ENCODE measurements around the gene RIMS1. TPM values are rescaled to one million over a fixed set of nuclear protein-coding genes. Genes with fewer than 3 reads are reported as not detected.

RIMS1 gene
- total and polyA plus RNA-seq, 4 donors = 0.09 to 0.17 TPM; not detected in 2

DNA sequence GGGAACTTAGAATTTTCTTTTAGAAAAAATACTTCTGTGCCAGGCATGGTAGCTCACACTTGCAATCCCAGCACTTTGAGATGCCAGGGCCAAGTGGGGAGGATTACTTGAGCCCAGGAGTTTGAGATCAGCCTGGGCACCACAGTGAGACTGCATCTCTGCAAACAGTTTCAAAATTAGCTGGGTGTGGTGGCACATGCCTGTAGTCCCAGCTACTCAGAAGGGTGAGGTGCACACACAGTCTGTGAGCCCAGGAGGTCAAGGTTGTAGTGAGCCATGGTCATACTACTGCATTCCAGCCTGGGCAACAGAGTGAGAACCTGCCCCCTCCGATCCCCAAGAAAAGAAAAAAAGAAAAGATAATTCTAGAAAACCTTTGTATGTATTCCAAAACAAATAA, 389.5 kb downstream of the RIMS1 start (continued):
- TF ChIP-seq HNF4A (conservative IDR thresholded peaks at IDR 0.05) (no peak), FOXA1 (IDR thresholded peaks at IDR 0.05) (no peak), RXRA (IDR thresholded peaks at IDR 0.05) (no peak), FOXA2 (IDR thresholded peaks at IDR 0.05) (no peak), JUND (IDR thresholded peaks at IDR 0.05) (no peak), GABPA (IDR thresholded peaks at IDR 0.05 in 1 of 2, conservative IDR thresholded peaks at IDR 0.05 in 1 of 2) (no peak), SP1 (IDR thresholded peaks at IDR 0.05) (no peak)
- TF ChIP-seq, protein P1, sequence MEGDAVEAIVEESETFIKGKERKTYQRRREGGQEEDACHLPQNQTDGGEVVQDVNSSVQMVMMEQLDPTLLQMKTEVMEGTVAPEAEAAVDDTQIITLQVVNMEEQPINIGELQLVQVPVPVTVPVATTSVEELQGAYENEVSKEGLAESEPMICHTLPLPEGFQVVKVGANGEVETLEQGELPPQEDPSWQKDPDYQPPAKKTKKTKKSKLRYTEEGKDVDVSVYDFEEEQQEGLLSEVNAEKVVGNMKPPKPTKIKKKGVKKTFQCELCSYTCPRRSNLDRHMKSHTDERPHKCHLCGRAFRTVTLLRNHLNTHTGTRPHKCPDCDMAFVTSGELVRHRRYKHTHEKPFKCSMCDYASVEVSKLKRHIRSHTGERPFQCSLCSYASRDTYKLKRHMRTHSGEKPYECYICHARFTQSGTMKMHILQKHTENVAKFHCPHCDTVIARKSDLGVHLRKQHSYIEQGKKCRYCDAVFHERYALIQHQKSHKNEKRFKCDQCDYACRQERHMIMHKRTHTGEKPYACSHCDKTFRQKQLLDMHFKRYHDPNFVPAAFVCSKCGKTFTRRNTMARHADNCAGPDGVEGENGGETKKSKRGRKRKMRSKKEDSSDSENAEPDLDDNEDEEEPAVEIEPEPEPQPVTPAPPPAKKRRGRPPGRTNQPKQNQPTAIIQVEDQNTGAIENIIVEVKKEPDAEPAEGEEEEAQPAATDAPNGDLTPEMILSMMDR (IDR thresholded peaks at IDR 0.05; ENCODE audit: low read depth, low read length, missing input control) = no peak

DNA sequence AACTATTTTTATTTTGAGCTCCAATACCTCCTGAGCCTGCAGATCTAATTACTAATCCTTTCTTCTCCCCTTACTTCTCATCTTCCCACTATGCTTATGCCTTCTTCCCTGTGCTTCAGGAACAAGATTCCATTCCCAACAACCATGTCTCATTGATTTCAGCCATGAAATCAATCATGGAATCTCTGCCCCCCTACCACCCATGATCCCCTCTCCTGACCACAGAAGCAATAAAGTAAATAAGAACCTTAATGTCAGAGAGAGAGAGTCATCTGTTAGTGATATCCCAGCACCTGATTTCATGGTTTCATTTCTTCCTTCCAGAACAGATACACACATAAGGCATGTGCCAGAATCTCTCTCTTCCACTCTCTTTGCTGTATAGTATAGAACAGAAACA, 395.9 kb downstream of the RIMS1 start:
- no peak for DNase-seq (ENCODE audit: low spot score)
- Histone ChIP-seq H3K4me3 (ENCODE audit: low read depth in 1 of 3, low read length in 3 of 3) (no peak overlapping the region), H3K4me1 (ENCODE audit: control insufficient read depth in 4 of 4, insufficient read depth in 4 of 4, low read length in 3 of 4) (no peaks in the 10 kb centered on the region), H3K36me3 (ENCODE audit: control insufficient read depth in 4 of 4, insufficient read depth in 3 of 4, low read depth in 1 of 4, low read length in 3 of 4) (no peaks in the 10 kb centered on the region), H3K9ac (ENCODE audit: low read depth in 1 of 2, low read length in 2 of 2) (no peak overlapping the region), H3K9me3 (ENCODE audit: control insufficient read depth in 4 of 4, low read length in 3 of 4) (no peaks in the 10 kb centered on the region), H3K27me3 (ENCODE audit: control insufficient read depth in 4 of 4, insufficient read depth in 4 of 4, low read length in 3 of 4) (no peaks in the 10 kb centered on the region), H3K27ac (ENCODE audit: low read depth in 1 of 2, low read length in 2 of 2) (no peak overlapping the region)
- TF ChIP-seq RAD21 (IDR thresholded peaks at IDR 0.05) (no peak), SP1 (IDR thresholded peaks at IDR 0.05) (no peak), GABPA (IDR thresholded peaks at IDR 0.05 in 1 of 2, conservative IDR thresholded peaks at IDR 0.05 in 1 of 2) (no peak), EGR1 (IDR thresholded peaks at IDR 0.05; ENCODE audit: low read depth in 2 of 2) (no peak)
- TF ChIP-seq, protein P2, sequence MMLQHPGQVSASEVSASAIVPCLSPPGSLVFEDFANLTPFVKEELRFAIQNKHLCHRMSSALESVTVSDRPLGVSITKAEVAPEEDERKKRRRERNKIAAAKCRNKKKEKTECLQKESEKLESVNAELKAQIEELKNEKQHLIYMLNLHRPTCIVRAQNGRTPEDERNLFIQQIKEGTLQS (IDR thresholded peaks at IDR 0.05) = no peak
- TF ChIP-seq, protein P3, sequence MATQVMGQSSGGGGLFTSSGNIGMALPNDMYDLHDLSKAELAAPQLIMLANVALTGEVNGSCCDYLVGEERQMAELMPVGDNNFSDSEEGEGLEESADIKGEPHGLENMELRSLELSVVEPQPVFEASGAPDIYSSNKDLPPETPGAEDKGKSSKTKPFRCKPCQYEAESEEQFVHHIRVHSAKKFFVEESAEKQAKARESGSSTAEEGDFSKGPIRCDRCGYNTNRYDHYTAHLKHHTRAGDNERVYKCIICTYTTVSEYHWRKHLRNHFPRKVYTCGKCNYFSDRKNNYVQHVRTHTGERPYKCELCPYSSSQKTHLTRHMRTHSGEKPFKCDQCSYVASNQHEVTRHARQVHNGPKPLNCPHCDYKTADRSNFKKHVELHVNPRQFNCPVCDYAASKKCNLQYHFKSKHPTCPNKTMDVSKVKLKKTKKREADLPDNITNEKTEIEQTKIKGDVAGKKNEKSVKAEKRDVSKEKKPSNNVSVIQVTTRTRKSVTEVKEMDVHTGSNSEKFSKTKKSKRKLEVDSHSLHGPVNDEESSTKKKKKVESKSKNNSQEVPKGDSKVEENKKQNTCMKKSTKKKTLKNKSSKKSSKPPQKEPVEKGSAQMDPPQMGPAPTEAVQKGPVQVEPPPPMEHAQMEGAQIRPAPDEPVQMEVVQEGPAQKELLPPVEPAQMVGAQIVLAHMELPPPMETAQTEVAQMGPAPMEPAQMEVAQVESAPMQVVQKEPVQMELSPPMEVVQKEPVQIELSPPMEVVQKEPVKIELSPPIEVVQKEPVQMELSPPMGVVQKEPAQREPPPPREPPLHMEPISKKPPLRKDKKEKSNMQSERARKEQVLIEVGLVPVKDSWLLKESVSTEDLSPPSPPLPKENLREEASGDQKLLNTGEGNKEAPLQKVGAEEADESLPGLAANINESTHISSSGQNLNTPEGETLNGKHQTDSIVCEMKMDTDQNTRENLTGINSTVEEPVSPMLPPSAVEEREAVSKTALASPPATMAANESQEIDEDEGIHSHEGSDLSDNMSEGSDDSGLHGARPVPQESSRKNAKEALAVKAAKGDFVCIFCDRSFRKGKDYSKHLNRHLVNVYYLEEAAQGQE (IDR thresholded peaks at IDR 0.05) = no peak

DNA sequence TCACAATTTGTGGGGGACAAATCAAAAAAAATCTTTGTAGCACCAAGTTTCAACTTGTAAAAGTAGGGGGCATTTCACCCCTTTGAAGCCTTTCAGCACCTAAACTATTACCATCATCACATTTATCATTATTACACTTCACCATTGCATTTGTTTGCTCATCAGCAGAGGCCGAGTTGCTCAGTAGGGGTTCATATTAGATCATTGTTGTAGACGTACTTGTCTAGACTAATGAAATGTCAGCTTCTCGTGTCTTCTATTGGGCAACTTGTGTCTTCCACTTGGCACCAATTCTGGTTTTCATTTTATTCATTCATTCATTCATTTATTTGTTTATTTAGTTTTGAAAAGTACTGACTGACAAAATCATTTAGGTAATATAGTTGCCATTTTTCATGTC, 397.2 kb downstream of the RIMS1 start:
- no peak overlapping the region for H3K4me3 ChIP-seq (ENCODE audit: low read depth in 1 of 3, low read length in 3 of 3)
- H3K4me1 ChIP-seq (ENCODE audit: control insufficient read depth in 4 of 4, insufficient read depth in 4 of 4, low read length in 3 of 4) = no peaks in the 10 kb centered on the region
- TF ChIP-seq, protein P3 (IDR thresholded peaks at IDR 0.05) = no peak
- TF ChIP-seq HNF4A (conservative IDR thresholded peaks at IDR 0.05) (no peak), FOXA1 (IDR thresholded peaks at IDR 0.05) (no peak), TAF1 (conservative IDR thresholded peaks at IDR 0.05) (no peak), EGR1 (IDR thresholded peaks at IDR 0.05; ENCODE audit: low read depth in 2 of 2) (no peak)
- TF ChIP-seq, protein P4, sequence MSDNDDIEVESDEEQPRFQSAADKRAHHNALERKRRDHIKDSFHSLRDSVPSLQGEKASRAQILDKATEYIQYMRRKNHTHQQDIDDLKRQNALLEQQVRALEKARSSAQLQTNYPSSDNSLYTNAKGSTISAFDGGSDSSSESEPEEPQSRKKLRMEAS (IDR thresholded peaks at IDR 0.05) = no peak
- TF ChIP-seq, protein P5, sequence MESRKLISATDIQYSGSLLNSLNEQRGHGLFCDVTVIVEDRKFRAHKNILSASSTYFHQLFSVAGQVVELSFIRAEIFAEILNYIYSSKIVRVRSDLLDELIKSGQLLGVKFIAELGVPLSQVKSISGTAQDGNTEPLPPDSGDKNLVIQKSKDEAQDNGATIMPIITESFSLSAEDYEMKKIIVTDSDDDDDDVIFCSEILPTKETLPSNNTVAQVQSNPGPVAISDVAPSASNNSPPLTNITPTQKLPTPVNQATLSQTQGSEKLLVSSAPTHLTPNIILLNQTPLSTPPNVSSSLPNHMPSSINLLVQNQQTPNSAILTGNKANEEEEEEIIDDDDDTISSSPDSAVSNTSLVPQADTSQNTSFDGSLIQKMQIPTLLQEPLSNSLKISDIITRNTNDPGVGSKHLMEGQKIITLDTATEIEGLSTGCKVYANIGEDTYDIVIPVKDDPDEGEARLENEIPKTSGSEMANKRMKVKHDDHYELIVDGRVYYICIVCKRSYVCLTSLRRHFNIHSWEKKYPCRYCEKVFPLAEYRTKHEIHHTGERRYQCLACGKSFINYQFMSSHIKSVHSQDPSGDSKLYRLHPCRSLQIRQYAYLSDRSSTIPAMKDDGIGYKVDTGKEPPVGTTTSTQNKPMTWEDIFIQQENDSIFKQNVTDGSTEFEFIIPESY (IDR thresholded peaks at IDR 0.05) = no peak
- TF ChIP-seq, protein P1 (IDR thresholded peaks at IDR 0.05; ENCODE audit: low read depth, low read length, missing input control) = no peak
- no peaks in the 10 kb centered on the region for H3K27me3 ChIP-seq (ENCODE audit: control insufficient read depth in 4 of 4, insufficient read depth in 4 of 4, low read length in 3 of 4)
- H3K27ac ChIP-seq (ENCODE audit: low read depth in 1 of 2, low read length in 2 of 2) = no peak overlapping the region
- WGBS = 65% methylated on average over 3 of the region's 3 CpGs
- H3K9ac ChIP-seq (ENCODE audit: low read depth in 1 of 2, low read length in 2 of 2) = no peak overlapping the region
- no peak for DNase-seq (ENCODE audit: low spot score)
- H3K9me3 ChIP-seq (ENCODE audit: control insufficient read depth in 4 of 4, low read length in 3 of 4) = no peaks in the 10 kb centered on the region
- no peaks in the 10 kb centered on the region for H3K36me3 ChIP-seq (ENCODE audit: control insufficient read depth in 4 of 4, insufficient read depth in 3 of 4, low read depth in 1 of 4, low read length in 3 of 4)

Data from liver (tissue), 9 donors.